H1 (cell line): ENCODE measurements around the gene PPP2R3C.

Source experiments
- BACH1 ChIP-seq: IDR thresholded peaks from 2 replicates; pipeline ENCODE4 v1.6.1; 2012; ENCODE audit warnings: low read length, improper control_type of control experiment
- CEBPB ChIP-seq: IDR thresholded peaks from 2 replicates; pipeline ENCODE4 v1.6.1; 2012; ENCODE audit warnings: low read depth, low read length
- CHD2 ChIP-seq: IDR thresholded peaks from 2 replicates; pipeline ENCODE4 v1.6.1; 2012; ENCODE audit warnings: low read length, improper control_type of control experiment
- CREB1 ChIP-seq: IDR thresholded peaks from 2 replicates; pipeline ENCODE4 v1.6.1; 2012; ENCODE audit warnings: inconsistent platforms
- EZH2 ChIP-seq: fragments of 200-600 bp; sonication (generic); IDR thresholded peaks from 2 replicates; pipeline ENCODE4 v1.7.1; 2012; ENCODE audit warnings: low read depth, mild to moderate bottlenecking, moderate library complexity, low read length, inconsistent platforms; ENCODE audit not compliant: severe bottlenecking
- GABPA ChIP-seq: IDR thresholded peaks from 2 replicates; pipeline ENCODE4 v1.6.1; 2011; ENCODE audit warnings: mild to moderate bottlenecking, low read length, moderate library complexity, borderline replicate concordance; ENCODE audit not compliant: insufficient read depth
- JUN ChIP-seq: IDR thresholded peaks from 2 replicates; pipeline ENCODE4 v1.6.1; 2011; ENCODE audit warnings: low read depth, mild to moderate bottlenecking, improper control_type of control experiment, low read length
- KDM1A ChIP-seq: fragments of 200-600, 300-600 bp; sonication (generic); IDR thresholded peaks from 2 replicates; pipeline ENCODE4 v1.7.1; 2016; ENCODE audit warnings: mild to moderate bottlenecking, low read length, borderline replicate concordance
- POLR2A ChIP-seq, 2 experiments: IDR thresholded peaks; 1 replicate in 1 of 2; 2 replicates in 1 of 2; pipeline ENCODE4 v1.6.1; 2011; ENCODE audit warnings: low read depth in 2 of 2, low read length in 2 of 2, mild to moderate bottlenecking in 2 of 2; ENCODE audit errors: control extremely low read depth in 1 of 2
- POLR2AphosphoS5 ChIP-seq: IDR thresholded peaks from 2 replicates; pipeline ENCODE4 v1.6.1; 2011; ENCODE audit warnings: low read depth, low read length
- RAD21 ChIP-seq, 2 experiments: IDR thresholded peaks in 1 of 2; conservative IDR thresholded peaks in 1 of 2; 2 replicates each; pipeline ENCODE4 v1.6.1; 2011; ENCODE audit warnings: low read depth in 2 of 2, low read length in 2 of 2, improper control_type of control experiment in 1 of 2, inconsistent platforms in 1 of 2, mild to moderate bottlenecking in 1 of 2, moderate library complexity in 1 of 2
- TF ChIP-seq, protein P1 (sequence below), 3 experiments: IDR thresholded peaks; 1 replicate in 2 of 3; 2 replicates in 1 of 3; pipeline versions ENCODE4 v1.5.1 to v1.6.1; 2011; ENCODE audit warnings: low read length in 3 of 3, mild to moderate bottlenecking in 3 of 3, inconsistent platforms in 2 of 3, low read depth in 1 of 3, moderate library complexity in 1 of 3; ENCODE audit not compliant: insufficient read depth in 1 of 3; ENCODE audit errors: control extremely low read depth in 1 of 3

- TF ChIP-seq POLR2A (IDR thresholded peaks at IDR 0.05; ENCODE audit: control extremely low read depth in 1 of 2, low read depth in 2 of 2, low read length in 2 of 2): no peak
- TF ChIP-seq POLR2AphosphoS5: no peak
- TF ChIP-seq, protein P1, sequence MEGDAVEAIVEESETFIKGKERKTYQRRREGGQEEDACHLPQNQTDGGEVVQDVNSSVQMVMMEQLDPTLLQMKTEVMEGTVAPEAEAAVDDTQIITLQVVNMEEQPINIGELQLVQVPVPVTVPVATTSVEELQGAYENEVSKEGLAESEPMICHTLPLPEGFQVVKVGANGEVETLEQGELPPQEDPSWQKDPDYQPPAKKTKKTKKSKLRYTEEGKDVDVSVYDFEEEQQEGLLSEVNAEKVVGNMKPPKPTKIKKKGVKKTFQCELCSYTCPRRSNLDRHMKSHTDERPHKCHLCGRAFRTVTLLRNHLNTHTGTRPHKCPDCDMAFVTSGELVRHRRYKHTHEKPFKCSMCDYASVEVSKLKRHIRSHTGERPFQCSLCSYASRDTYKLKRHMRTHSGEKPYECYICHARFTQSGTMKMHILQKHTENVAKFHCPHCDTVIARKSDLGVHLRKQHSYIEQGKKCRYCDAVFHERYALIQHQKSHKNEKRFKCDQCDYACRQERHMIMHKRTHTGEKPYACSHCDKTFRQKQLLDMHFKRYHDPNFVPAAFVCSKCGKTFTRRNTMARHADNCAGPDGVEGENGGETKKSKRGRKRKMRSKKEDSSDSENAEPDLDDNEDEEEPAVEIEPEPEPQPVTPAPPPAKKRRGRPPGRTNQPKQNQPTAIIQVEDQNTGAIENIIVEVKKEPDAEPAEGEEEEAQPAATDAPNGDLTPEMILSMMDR (IDR thresholded peaks at IDR 0.05; ENCODE audit: control extremely low read depth in 1 of 3, insufficient read depth in 1 of 3, low read depth in 1 of 3, low read length in 3 of 3): no peak
- no peak for TF ChIP-seq GABPA
- TF ChIP-seq BACH1: no peak
- no peak for TF ChIP-seq CREB1
- no peak for TF ChIP-seq RAD21 (IDR thresholded peaks at IDR 0.05 in 1 of 2, conservative IDR thresholded peaks at IDR 0.05 in 1 of 2; ENCODE audit: low read depth in 2 of 2, low read length in 2 of 2)
- no peak for TF ChIP-seq JUN
- no peak for TF ChIP-seq EZH2
- no peak for TF ChIP-seq KDM1A
- TF ChIP-seq CHD2: no peak
- TF ChIP-seq CEBPB: no peak
Measured at GRCh38 chr14:35138585-35138984, 16.8 kb upstream of the PPP2R3C start.
